ENCODE data around the gene AIRE. TPM values are rescaled to one million over a fixed set of nuclear protein-coding genes. Genes with fewer than 3 reads are reported as not detected.

The AIRE gene
- total and polyA plus RNA-seq, 2 of the 13 experiments (the other 11 are each of a cell fraction or from before 2014, with no cell fraction given) = not detected

- ChIA-PET CTCF (ENCODE audit: low intra/inter-chr PET ratio, low total read pairs) (no interaction called here), POLR2A (no interaction called here)
- intact Hi-C loops (cut with micrococcal nuclease; ENCODE audit: unreplicated experiment) (no loop called here), in situ Hi-C loops (cut with HindIII; ENCODE audit: extremely low pct_ligation_motif_present, low pct_unique_long_range_greater_than_20kb) (no loop called here)
- 48% methylated on average over 16 of the region's 19 CpGs for WGBS (ENCODE audit: low lambda C conversion rate)
- H3K9ac ChIP-seq (ENCODE audit: insufficient read depth, low read depth, low read length) = no peak overlapping the region
- peaks cover 3 to 22% of the 10 kb centered on the region in 2 experiments for H3K27me3 ChIP-seq (ENCODE audit: control insufficient read depth in 1 of 2, insufficient read depth in 2 of 2, low read length in 2 of 2)
- DNase-seq (ENCODE audit: low spot score) (no peak), ATAC-seq (no peak), FAIRE-seq (no peak)
- no peaks in the 10 kb centered on the region for H4K20me1 ChIP-seq (ENCODE audit: insufficient read depth, low read length)
- no peaks in the 10 kb centered on the region for H3K9me3 ChIP-seq (ENCODE audit: low read length)
- H3K27ac ChIP-seq (ENCODE audit: extremely low read length, insufficient read depth, low read length) = no peak overlapping the region
- TF ChIP-seq ZNF343 (CRISPR knock-in tag; IDR thresholded peaks at IDR 0.05) (no peak), SOX13 (IDR thresholded peaks at IDR 0.05) (no peak), SOX13 (CRISPR knock-in tag; conservative IDR thresholded peaks at IDR 0.05 in 1 of 2, IDR thresholded peaks at IDR 0.05 in 1 of 2) (no peak), BORCS8-MEF2B (CRISPR knock-in tag; IDR thresholded peaks at IDR 0.05) (no peak), ZNF784 (CRISPR knock-in tag; IDR thresholded peaks at IDR 0.05; ENCODE audit: borderline replicate concordance) (no peak), ELF1 (CRISPR knock-in tag; IDR thresholded peaks at IDR 0.05) (no peak), EHMT2 (IDR thresholded peaks at IDR 0.05; ENCODE audit: borderline replicate concordance, low read depth, low read length) (no peak), NR0B2 (CRISPR knock-in tag; IDR thresholded peaks at IDR 0.05) (no peak), ZNF605 (CRISPR knock-in tag; IDR thresholded peaks at IDR 0.05) (no peak), FOXO4 (CRISPR knock-in tag; conservative IDR thresholded peaks at IDR 0.05) (no peak), NFRKB (IDR thresholded peaks at IDR 0.05) (no peak), JDP2 (CRISPR knock-in tag; IDR thresholded peaks at IDR 0.05; ENCODE audit: borderline replicate concordance) (no peak), CCAR2 (optimal IDR thresholded peaks at IDR 0.05; ENCODE audit: low read depth, low read length) (no peak), DMAP1 (CRISPR knock-in tag; IDR thresholded peaks at IDR 0.05) (no peak), PHF5A (CRISPR knock-in tag; IDR thresholded peaks at IDR 0.05; ENCODE audit: low read depth, unreplicated experiment) (no peak), ZNF550 (CRISPR knock-in tag; IDR thresholded peaks at IDR 0.05; ENCODE audit: borderline replicate concordance) (no peak), JUNB (CRISPR knock-in tag; IDR thresholded peaks at IDR 0.05; ENCODE audit: borderline replicate concordance) (no peak)
- H3K4me2 ChIP-seq (ENCODE audit: low read depth, low read length) = no peak overlapping the region
- no peaks in the 10 kb centered on the region for H3K36me3 ChIP-seq (replicated peaks in 1 of 2; ENCODE audit: control insufficient read depth in 1 of 2, insufficient read depth in 2 of 2, low read length in 2 of 2)
- BruUV-seq (replicated peaks) = no TSS peak
- H3K4me1 ChIP-seq (ENCODE audit: insufficient read depth, low read length) = no peaks in the 10 kb centered on the region
- no peak overlapping the region for H2AFZ ChIP-seq (ENCODE audit: low read length)
- H3K4me3 ChIP-seq (replicated peaks in 1 of 3; ENCODE audit: insufficient read depth in 1 of 3, low read depth in 2 of 3, low read length in 3 of 3) = no peak overlapping the region
- no peaks in the 10 kb centered on the region for H3K79me2 ChIP-seq (ENCODE audit: insufficient read depth, low read length)
Observed at GRCh38 chr21:44279354-44280260, 6.1 kb upstream of the AIRE start.

Data from HepG2 (cell line).